ENCODE results near the gene PHC3. TPM values are rescaled to one million over a fixed set of nuclear protein-coding genes. Genes with fewer than 3 reads are reported as not detected.
A peak's percentile ranks its signal among the peaks of the same experiment; 100 is the strongest.

The PHC3 gene
- total and polyA plus RNA-seq, 2 of the 13 experiments (the other 11 are each of a cell fraction or from before 2014, with no cell fraction given) = 24.1 to 49.0 TPM

GRCh38 chr3:170078620-170079281 lies 102.8 kb downstream of the PHC3 start (continued):
- 0 out of 2 replicates have a peak, but pooled peaks have one; percentile 8 for TF ChIP-seq BCL6 (CRISPR knock-in tag; IDR thresholded peaks at IDR 0.05)
- TF ChIP-seq ARID5B (CRISPR knock-in tag; IDR thresholded peaks at IDR 0.05) = peak; percentile 78
- TF ChIP-seq ISX (CRISPR knock-in tag; conservative IDR thresholded peaks at IDR 0.05) = no peak
- TF ChIP-seq ZNF160 (CRISPR knock-in tag; IDR thresholded peaks at IDR 0.05) = no peak
- TF ChIP-seq ZNF251 (CRISPR knock-in tag; IDR thresholded peaks at IDR 0.05) = no peak
- TF ChIP-seq SMC3 (IDR thresholded peaks at IDR 0.05; ENCODE audit: low read length) = 0 out of 2 replicates have a peak, but pooled peaks have one; percentile 13
- no peak for TF ChIP-seq ZNF205 (CRISPR knock-in tag; IDR thresholded peaks at IDR 0.05)
- TF ChIP-seq GATAD2A (CRISPR knock-in tag; IDR thresholded peaks at IDR 0.05) = peak; percentile 56; the same call in 1 of the 2 replicates
- peak; percentile 52; the same call in 1 of the 2 replicates for TF ChIP-seq TARDBP (CRISPR knock-in tag; IDR thresholded peaks at IDR 0.05)
- no peak for TF ChIP-seq SP140L (CRISPR knock-in tag; IDR thresholded peaks at IDR 0.05; ENCODE audit: borderline replicate concordance)
- TF ChIP-seq CBX1 (IDR thresholded peaks at IDR 0.05; ENCODE audit: low read depth) = peak; percentile 44
- TF ChIP-seq ZC3H4 (CRISPR knock-in tag; IDR thresholded peaks at IDR 0.05; ENCODE audit: borderline replicate concordance) = no peak
- TF ChIP-seq ZFP90 (CRISPR knock-in tag; IDR thresholded peaks at IDR 0.05; ENCODE audit: borderline replicate concordance) = peak; percentile 50; the same call in 1 of the 2 replicates
- peak; percentile 54; the same call in 1 of the 2 replicates for TF ChIP-seq POGK (CRISPR knock-in tag; conservative IDR thresholded peaks at IDR 0.05)
